Activated naive CD8-positive, alpha-beta T cell treated with anti-CD3 and anti-CD28 coated beads, Interleukin-2, amount 50 U/mL, for 24 hours (primary cell): Measurements from ENCODE around the gene UBAP2L.
A peak's percentile ranks its signal among the peaks of the same experiment; 100 is the strongest.
"Not testable (repeated sequence)": the region's sequence is repeated elsewhere in the genome, so short reads cannot be mapped to it uniquely, and the experiment has no call there.

ENCODE experiments used
- ATAC-seq: fragments of 150-1000 bp; cut with Tn5 transposase; one replicate; pipeline ENCODE4 v1.10.0; 2021
- DNase-seq: peaks from one replicate; pipeline ENCODE4 v3.0.0; 2021
- H3K27ac Mint-ChIP-seq: one replicate; pipeline ENCODE4 v1.8.0; 2021; ENCODE audit warnings: mild to moderate bottlenecking, mixed read lengths
- H3K27me3 Mint-ChIP-seq: one replicate; pipeline ENCODE4 v1.8.0; 2021; ENCODE audit warnings: mixed read lengths
- H3K36me3 Mint-ChIP-seq: one replicate; pipeline ENCODE4 v1.8.0; 2021; ENCODE audit warnings: low read depth, mixed read lengths
- H3K4me1 Mint-ChIP-seq: one replicate; pipeline ENCODE4 v1.8.0; 2021; ENCODE audit warnings: mixed read lengths
- H3K4me3 Mint-ChIP-seq: one replicate; pipeline ENCODE4 v1.8.0; 2021; ENCODE audit warnings: mild to moderate bottlenecking, moderate library complexity, mixed read lengths
- H3K9me3 Mint-ChIP-seq: one replicate; pipeline ENCODE4 v1.8.0; 2021; ENCODE audit warnings: mixed read lengths

Gene UBAP2L

GRCh38 chr1:154218545-154218944, 2.2 kb upstream of the UBAP2L start:
- peaks cover 9% of the 10 kb centered on the region for H3K9me3 Mint-ChIP-seq
- no peak for DNase-seq
- H3K4me1 Mint-ChIP-seq: peaks cover 73% of the 10 kb centered on the region
- peak overlapping the region; percentile 99 for H3K4me3 Mint-ChIP-seq
- H3K27me3 Mint-ChIP-seq: peaks cover 4% of the 10 kb centered on the region
- ATAC-seq: no peak
- peak overlapping the region; percentile 99 for H3K27ac Mint-ChIP-seq
- H3K36me3 Mint-ChIP-seq: peaks cover 62% of the 10 kb centered on the region

DNA sequence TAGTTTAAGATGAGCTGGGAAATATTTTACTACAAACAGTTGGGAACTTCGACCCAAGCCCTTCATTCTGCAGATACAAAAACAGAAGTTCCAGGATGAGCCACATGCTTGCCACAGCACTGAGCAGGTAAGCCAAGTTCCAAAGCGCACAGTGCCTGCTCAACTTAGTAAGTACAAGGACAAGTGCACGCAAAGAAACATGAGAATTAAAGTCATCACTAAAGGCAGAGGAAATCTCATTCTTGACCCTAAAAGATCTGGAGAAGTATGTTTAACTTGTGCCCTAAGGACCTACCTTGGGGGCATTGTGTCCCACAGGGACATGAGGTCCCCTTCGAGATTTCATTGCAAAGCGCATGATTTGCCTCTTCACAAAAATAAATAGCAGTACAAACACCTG, 1.2 kb upstream of the UBAP2L start:
- H3K36me3 Mint-ChIP-seq: peaks cover 61% of the 10 kb centered on the region
- peak overlapping the region; percentile 99 for H3K27ac Mint-ChIP-seq
- H3K9me3 Mint-ChIP-seq: peaks cover 9% of the 10 kb centered on the region
- no peak for ATAC-seq
- DNase-seq: peak; percentile 11
- peaks cover 4% of the 10 kb centered on the region for H3K27me3 Mint-ChIP-seq
- H3K4me1 Mint-ChIP-seq: peaks cover 73% of the 10 kb centered on the region
- peak overlapping the region; percentile 99 for H3K4me3 Mint-ChIP-seq

DNA sequence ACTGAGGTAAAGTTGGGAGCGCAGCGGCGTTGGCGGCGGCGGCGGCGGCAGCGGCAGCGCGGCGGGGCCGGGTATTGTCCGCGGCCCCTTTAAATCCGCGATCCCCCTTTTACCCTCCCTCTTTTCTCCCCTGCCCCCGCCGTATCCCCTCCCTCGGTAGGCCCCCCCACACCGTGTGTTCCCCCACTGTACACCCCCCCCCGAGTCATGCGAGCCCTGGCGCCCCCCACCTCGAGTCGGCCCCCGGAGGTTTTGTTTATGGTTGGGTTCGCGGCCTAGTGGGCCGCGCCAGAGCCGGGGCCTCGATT, 169 bp downstream of the UBAP2L start:
- ATAC-seq (no peak), DNase-seq (no peak)
- H3K36me3 Mint-ChIP-seq: peaks cover 73% of the 10 kb centered on the region
- H3K27me3 Mint-ChIP-seq: peaks cover 4% of the 10 kb centered on the region
- H3K9me3 Mint-ChIP-seq: peaks cover 9% of the 10 kb centered on the region
- H3K4me3 Mint-ChIP-seq: peak overlapping the region; percentile 99
- H3K4me1 Mint-ChIP-seq: peaks cover 78% of the 10 kb centered on the region
- peak overlapping the region; percentile 99 for H3K27ac Mint-ChIP-seq

GRCh38 chr1:154221278-154222001, 685 bp downstream of the UBAP2L start:
- Mint-ChIP-seq H3K36me3 (peaks cover 74% of the 10 kb centered on the region), H3K4me1 (peaks cover 79% of the 10 kb centered on the region), H3K4me3 (peak overlapping the region; percentile 99), H3K9me3 (peaks cover 9% of the 10 kb centered on the region), H3K27ac (peak overlapping the region; percentile 99), H3K27me3 (peaks cover 4% of the 10 kb centered on the region)
- DNase-seq (peak; percentile 71), ATAC-seq (peak; percentile 20)

- peaks cover 69% of the 10 kb centered on the region for H3K4me1 Mint-ChIP-seq
- peaks cover 77% of the 10 kb centered on the region for H3K36me3 Mint-ChIP-seq
- H3K27me3 Mint-ChIP-seq: peaks cover 4% of the 10 kb centered on the region
- peak overlapping the region; percentile 99 for H3K4me3 Mint-ChIP-seq
- H3K9me3 Mint-ChIP-seq: peaks cover 9% of the 10 kb centered on the region
- peak overlapping the region; percentile 99 for H3K27ac Mint-ChIP-seq
- ATAC-seq: no peak
- DNase-seq: no peak
Measured at GRCh38 chr1:154222518-154222917, 1.8 kb downstream of the UBAP2L start.

DNA sequence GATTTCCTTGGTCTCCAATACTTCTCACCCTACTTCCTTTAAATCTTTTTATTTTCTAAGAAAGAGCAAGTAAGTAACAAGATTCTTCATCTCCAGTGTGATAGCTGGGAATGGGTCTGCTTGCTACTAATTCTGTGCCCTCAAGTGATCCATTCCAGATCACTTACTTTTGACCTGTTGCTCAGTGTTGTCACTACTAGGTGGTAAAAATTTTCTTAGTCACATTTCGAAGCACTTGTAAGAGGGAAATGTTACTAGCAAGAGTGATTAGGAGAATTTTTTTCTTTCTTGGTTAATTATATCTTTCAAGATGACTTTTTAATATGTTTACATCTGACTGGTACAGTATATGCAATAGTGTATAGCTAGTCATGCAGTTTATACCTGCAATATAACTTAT, 2.2 kb downstream of the UBAP2L start:
- peaks cover 68% of the 10 kb centered on the region for H3K4me1 Mint-ChIP-seq
- ATAC-seq (no peak), DNase-seq (no peak)
- H3K27me3 Mint-ChIP-seq: peaks cover 4% of the 10 kb centered on the region
- H3K27ac Mint-ChIP-seq: peak overlapping the region; percentile 72
- peaks cover 75% of the 10 kb centered on the region for H3K36me3 Mint-ChIP-seq
- peaks cover 9% of the 10 kb centered on the region for H3K9me3 Mint-ChIP-seq
- H3K4me3 Mint-ChIP-seq: peak overlapping the region; percentile 99

DNA sequence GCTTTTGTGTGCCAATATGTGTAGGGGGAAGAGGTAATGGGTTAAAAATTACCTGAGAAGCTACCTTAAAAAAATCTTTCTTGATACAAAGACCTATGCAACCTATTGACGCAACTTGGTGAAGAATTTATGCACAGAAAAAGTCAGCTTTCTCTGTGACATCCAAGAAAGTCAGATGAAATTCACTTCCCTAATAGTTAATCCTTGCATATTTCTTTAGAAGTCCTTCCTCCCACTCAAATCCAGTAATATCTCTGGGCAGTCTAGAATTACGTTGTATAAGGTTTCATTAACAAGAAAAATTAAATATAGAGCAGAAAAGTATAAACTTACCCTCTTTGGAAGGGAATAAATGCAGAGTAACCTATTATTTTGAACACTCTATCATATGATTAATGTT, 2.9 kb downstream of the UBAP2L start:
- peak overlapping the region; percentile 99 for H3K4me3 Mint-ChIP-seq
- peaks cover 9% of the 10 kb centered on the region for H3K9me3 Mint-ChIP-seq
- no peak for ATAC-seq
- DNase-seq: no peak
- H3K36me3 Mint-ChIP-seq: peaks cover 75% of the 10 kb centered on the region
- H3K27ac Mint-ChIP-seq: peak overlapping the region; percentile 24
- H3K4me1 Mint-ChIP-seq: peaks cover 61% of the 10 kb centered on the region
- H3K27me3 Mint-ChIP-seq: peaks cover 4% of the 10 kb centered on the region

DNA sequence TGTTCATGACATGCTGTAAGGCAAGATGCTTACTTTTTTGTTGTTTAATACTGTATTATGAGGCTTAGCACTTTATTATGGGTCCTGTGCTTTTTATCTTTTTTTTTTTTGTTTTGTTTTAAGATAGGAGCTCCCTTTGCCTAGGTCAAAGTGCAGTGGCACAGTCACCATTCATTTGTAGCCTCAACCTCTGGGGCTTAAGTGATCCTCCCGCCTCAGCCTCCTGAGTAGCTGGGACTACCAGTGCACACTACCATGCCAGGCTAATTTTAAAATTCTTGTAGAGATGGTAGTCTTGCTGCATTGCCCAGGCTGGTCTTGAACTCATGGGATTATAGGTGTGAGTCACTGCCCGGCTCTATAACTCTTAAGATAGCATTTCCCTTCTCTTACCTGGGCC, 4.6 kb downstream of the UBAP2L start:
- Mint-ChIP-seq H3K36me3 (peaks cover 72% of the 10 kb centered on the region), H3K4me3 (no peak overlapping the region), H3K4me1 (peaks cover 52% of the 10 kb centered on the region), H3K27me3 (peaks cover 4% of the 10 kb centered on the region), H3K9me3 (peaks cover 9% of the 10 kb centered on the region), H3K27ac (peak overlapping the region; percentile 46)
- no peak for DNase-seq
- no peak for ATAC-seq

GRCh38 chr1:154231112-154231511, 10.4 kb downstream of the UBAP2L start:
- ATAC-seq, H3K27me3 Mint-ChIP-seq, H3K4me1 Mint-ChIP-seq, H3K9me3 Mint-ChIP-seq, DNase-seq, H3K4me3 Mint-ChIP-seq, H3K27ac Mint-ChIP-seq: not testable (repeated sequence)
- peaks cover 68% of the 10 kb centered on the region for H3K36me3 Mint-ChIP-seq

DNA sequence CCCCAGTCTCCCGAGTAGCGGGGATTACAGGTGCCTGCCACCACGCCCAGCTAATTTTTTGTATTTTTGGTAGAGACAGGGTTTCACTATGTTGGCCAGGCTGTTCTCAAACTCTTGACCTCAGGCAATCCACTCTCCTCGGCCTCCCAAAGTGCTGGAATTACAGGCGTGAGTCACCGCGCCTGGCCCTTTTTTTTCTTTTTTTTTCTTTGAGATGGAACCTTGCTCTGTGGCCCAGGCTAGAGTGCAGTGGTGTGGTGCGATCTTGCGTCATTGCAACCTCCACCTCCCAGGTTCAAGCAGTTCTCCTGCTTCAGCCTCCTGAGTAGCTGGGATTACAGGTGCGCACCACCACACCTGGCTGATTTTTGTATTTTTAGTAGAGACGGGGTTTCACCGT, 12.4 kb downstream of the UBAP2L start:
- H3K4me1 Mint-ChIP-seq, ATAC-seq, DNase-seq, H3K27me3 Mint-ChIP-seq, H3K4me3 Mint-ChIP-seq, H3K27ac Mint-ChIP-seq, H3K9me3 Mint-ChIP-seq: not testable (repeated sequence)
- H3K36me3 Mint-ChIP-seq: peaks cover 74% of the 10 kb centered on the region

- no peak overlapping the region for H3K4me3 Mint-ChIP-seq
- no peaks in the 10 kb centered on the region for H3K9me3 Mint-ChIP-seq
- H3K27me3 Mint-ChIP-seq: no peaks in the 10 kb centered on the region
- peaks cover 69% of the 10 kb centered on the region for H3K36me3 Mint-ChIP-seq
- ATAC-seq (no peak), DNase-seq (no peak)
- H3K4me1 Mint-ChIP-seq: peaks cover 21% of the 10 kb centered on the region
- no peak overlapping the region for H3K27ac Mint-ChIP-seq
Measured at GRCh38 chr1:154236855-154237254, 16.1 kb downstream of the UBAP2L start.

- Mint-ChIP-seq H3K36me3 (peaks cover 69% of the 10 kb centered on the region), H3K27me3 (no peaks in the 10 kb centered on the region), H3K4me1 (peaks cover 21% of the 10 kb centered on the region), H3K27ac (peak overlapping the region; percentile 5), H3K9me3 (no peaks in the 10 kb centered on the region), H3K4me3 (no peak overlapping the region)
- DNase-seq (no peak), ATAC-seq (no peak)
Measured at GRCh38 chr1:154237435-154237834, 16.7 kb downstream of the UBAP2L start.

- no peak for ATAC-seq
- Mint-ChIP-seq H3K36me3 (peaks cover 74% of the 10 kb centered on the region), H3K4me1 (peaks cover 21% of the 10 kb centered on the region), H3K4me3 (no peak overlapping the region), H3K9me3 (no peaks in the 10 kb centered on the region), H3K27ac (peak overlapping the region; percentile 5), H3K27me3 (no peaks in the 10 kb centered on the region)
- DNase-seq: no peak
Measured at GRCh38 chr1:154237880-154238506, 17.2 kb downstream of the UBAP2L start.

- no peak for DNase-seq
- H3K4me3 Mint-ChIP-seq: no peak overlapping the region
- no peak overlapping the region for H3K27ac Mint-ChIP-seq
- H3K36me3 Mint-ChIP-seq: peaks cover 78% of the 10 kb centered on the region
- H3K4me1 Mint-ChIP-seq: peaks cover 19% of the 10 kb centered on the region
- no peaks in the 10 kb centered on the region for H3K27me3 Mint-ChIP-seq
- H3K9me3 Mint-ChIP-seq: no peaks in the 10 kb centered on the region
- ATAC-seq: no peak
Measured at GRCh38 chr1:154239491-154239890, 18.7 kb downstream of the UBAP2L start.

DNA sequence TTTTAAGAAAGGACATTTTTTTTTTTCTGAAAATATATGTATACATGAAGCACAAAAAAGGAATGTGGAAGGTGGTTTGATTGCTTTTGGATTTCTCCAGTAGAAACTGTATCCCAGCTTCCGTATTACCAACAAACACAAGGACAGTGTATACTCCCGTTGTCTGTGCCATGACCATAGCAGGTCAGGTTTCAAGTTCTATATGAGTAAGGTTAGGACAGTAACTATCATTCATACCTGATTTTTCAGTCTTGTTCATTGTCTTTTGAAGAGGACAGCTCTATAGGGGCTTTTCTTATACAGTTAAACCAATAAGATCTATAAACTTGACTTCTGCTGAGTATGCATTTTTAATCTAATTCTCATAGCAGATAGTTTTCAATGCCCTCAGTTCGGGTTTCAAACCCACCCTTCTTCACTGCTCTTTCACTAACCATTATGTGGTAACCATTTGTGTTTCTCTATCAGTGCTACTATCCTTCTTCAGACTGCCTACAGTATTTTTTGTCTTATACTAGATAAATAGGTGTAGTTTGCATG, 19.6 kb downstream of the UBAP2L start:
- Mint-ChIP-seq H3K4me1 (peaks cover 19% of the 10 kb centered on the region), H3K9me3 (no peaks in the 10 kb centered on the region), H3K27ac (no peak overlapping the region), H3K36me3 (peaks cover 79% of the 10 kb centered on the region), H3K4me3 (no peak overlapping the region), H3K27me3 (no peaks in the 10 kb centered on the region)
- ATAC-seq (no peak), DNase-seq (no peak)
